CD4-positive, alpha-beta T cell treated with Interleukin-12 subunit alpha and Interleukin-12 subunit beta, for 1 hour (primary cell): ENCODE measurements around the gene GPR161.

Source experiments
- DNase-seq: peaks from one replicate; pipeline ENCODE4 v3.0.0-alpha.2; 2020

The GPR161 gene

GRCh38 chr1:168104535-168104934, 32.2 kb downstream of the GPR161 start:
- no peak for DNase-seq

- DNase-seq, result no peak
These were observed 34.2 kb downstream of the GPR161 start for GRCh38 chr1:168102487-168102886.

GRCh38 chr1:168101336-168101735, 35.4 kb downstream of the GPR161 start:
- DNase-seq, result no peak

- no peak for DNase-seq
These were observed 36.3 kb downstream of the GPR161 start for GRCh38 chr1:168100315-168101002.

- DNase-seq, result no peak
These were observed 37.4 kb downstream of the GPR161 start for GRCh38 chr1:168099337-168099801.

GRCh38 chr1:168098534-168099320, 38.0 kb downstream of the GPR161 start:
- DNase-seq, result no peak

GRCh38 chr1:168097921-168098528, 38.7 kb downstream of the GPR161 start:
- DNase-seq, result no peak

- no peak for DNase-seq
These were observed 40.2 kb downstream of the GPR161 start for GRCh38 chr1:168096296-168097165.

- DNase-seq, result no peak
These were observed 41.3 kb downstream of the GPR161 start for GRCh38 chr1:168095476-168095875.

- DNase-seq, result no peak
These were observed 43.1 kb downstream of the GPR161 start for GRCh38 chr1:168093616-168094015.

GRCh38 chr1:168092566-168093355, 44.0 kb downstream of the GPR161 start:
- no peak for DNase-seq

GRCh38 chr1:168091720-168092550, 44.8 kb downstream of the GPR161 start:
- no peak for DNase-seq

GRCh38 chr1:168091063-168091462, 45.7 kb downstream of the GPR161 start:
- DNase-seq, result no peak

- DNase-seq, result no peak
These were observed 46.3 kb downstream of the GPR161 start for GRCh38 chr1:168090395-168090794.

- no peak for DNase-seq
These were observed 46.8 kb downstream of the GPR161 start for GRCh38 chr1:168089979-168090337.

GRCh38 chr1:168089326-168089978, 47.3 kb downstream of the GPR161 start:
- DNase-seq, result no peak

- DNase-seq, result no peak
These were observed 48.0 kb downstream of the GPR161 start for GRCh38 chr1:168088511-168089325.

- no peak for DNase-seq
These were observed 49.0 kb downstream of the GPR161 start for GRCh38 chr1:168087696-168088095.

GRCh38 chr1:168086438-168086837, 50.3 kb downstream of the GPR161 start:
- no peak for DNase-seq

GRCh38 chr1:168085401-168085872, 51.3 kb downstream of the GPR161 start:
- DNase-seq, result no peak
